Smooth muscle cell (in vitro differentiated cells): ENCODE data around the gene CYP3A4. TPM values are rescaled to one million over a fixed set of nuclear protein-coding genes. Genes with fewer than 3 reads are reported as not detected.

Experiments
- DNase-seq: peaks from one replicate; lab custom pipeline; 2025; ENCODE audit not compliant: unreplicated experiment; lab: John Stamatoyannopoulos, UW
- H2AFZ ChIP-seq: fragments of 200-600 bp; sonication (generic); 2 replicates; pipeline ENCODE4 v1.6.0; 2016; ENCODE audit warnings: antibody characterized with exemption, low read depth, mild to moderate bottlenecking
- H3F3A ChIP-seq: fragments of 200-600 bp; sonication (generic); 2 replicates; pipeline ENCODE4 v1.6.0; 2017; ENCODE audit warnings: antibody characterized with exemption, low read depth
- H3K27ac ChIP-seq: fragments of 200-600 bp; sonication (generic); 2 replicates; pipeline ENCODE4 v1.5.1; 2016; ENCODE audit warnings: low read depth, mild to moderate bottlenecking
- H3K27me3 ChIP-seq: fragments of 200-600 bp; sonication (generic); 2 replicates; pipeline ENCODE4 v1.6.1; 2016; ENCODE audit warnings: low read depth, mild to moderate bottlenecking
- H3K36me3 ChIP-seq: fragments of 200-600 bp; sonication (generic); 2 replicates; pipeline ENCODE4 v1.5.1; 2016; ENCODE audit warnings: low read depth
- H3K4me1 ChIP-seq: fragments of 200-600 bp; sonication (generic); 2 replicates; pipeline ENCODE4 v1.5.1; 2016; ENCODE audit warnings: low read depth
- H3K4me2 ChIP-seq: fragments of 200-600 bp; sonication (generic); 2 replicates; pipeline ENCODE4 v1.6.0; 2016; ENCODE audit warnings: mild to moderate bottlenecking
- H3K4me3 ChIP-seq: fragments of 200-600 bp; sonication (generic); 2 replicates; pipeline ENCODE4 v1.5.1; 2016; ENCODE audit warnings: mild to moderate bottlenecking
- H3K79me2 ChIP-seq: fragments of 200-600 bp; sonication (generic); 2 replicates; pipeline ENCODE4 v1.6.0; 2016; ENCODE audit warnings: low read depth, mild to moderate bottlenecking
- H3K9ac ChIP-seq: fragments of 200-600 bp; sonication (generic); 2 replicates; pipeline ENCODE4 v1.6.0; 2016; ENCODE audit warnings: low read depth
- H3K9me3 ChIP-seq: fragments of 200-600 bp; sonication (generic); replicated peaks from 2 replicates; pipeline ENCODE4 v1.5.1; 2016; ENCODE audit warnings: low read depth
- H4K20me1 ChIP-seq: fragments of 200-600 bp; sonication (generic); 2 replicates; pipeline ENCODE4 v1.6.0; 2016; ENCODE audit warnings: low read depth
- CTCF ChIP-seq: fragments of 200-600 bp; sonication (generic); IDR thresholded peaks from 2 replicates; pipeline ENCODE4 v1.5.1; 2017; ENCODE audit warnings: borderline replicate concordance, mild to moderate bottlenecking, antibody characterized with exemption; ENCODE audit not compliant: insufficient read depth, poor library complexity, severe bottlenecking
- WGBS: methylation state at CpG from one replicate; pipeline ENCODE4 v1.1.7; 2016; ENCODE audit warnings: low lambda C conversion rate; 5-methylcytosine and 5-hydroxymethylcytosine counted together
- polyA plus RNA-seq: library from polyadenylated mRNA; unstranded; fragments of >200 nt; fragmentation: Nextera tagmentation; extraction: Ambion mirVana; gene quantifications from 2 replicates; pipeline ENCODE4 v1.2.1, GENCODE V29; 2016
- total RNA-seq: library from RNA; depleted of rRNA; stranded (reverse); fragments of >200 nt; gene quantifications from 2 replicates; pipeline ENCODE4 v1.2.3, GENCODE V29; 2014

The CYP3A4 gene
- not detected in 2 replicates for total RNA-seq
- polyA plus RNA-seq, result not detected in 2 replicates

GRCh38 chr7:99784007-99784406, at the start of gene CYP3A4:
TSS of gene CYP3A4 (minus strand) at chr7:99784184. CDS start at chr7:99784081, 103 bp downstream.
- DNase-seq, result no peak
- no peak for TF ChIP-seq CTCF
- no peak within 1 kb of the TSS for H3K9ac ChIP-seq
- H3K27me3 ChIP-seq, result no peaks in the 10 kb centered on the region
- no peaks in the 10 kb centered on the region for H3K9me3 ChIP-seq
- H3K79me2 ChIP-seq, result no peaks in the 10 kb centered on the region
- no peaks in the 10 kb centered on the region for H4K20me1 ChIP-seq
- no peak within 1 kb of the TSS for H3K4me2 ChIP-seq
- H3K4me1 ChIP-seq, result no peaks in the 10 kb centered on the region
- no peaks in the 10 kb centered on the region for H3K36me3 ChIP-seq
- H3K27ac ChIP-seq, result no peak within 1 kb of the TSS
- H3K4me3 ChIP-seq, result no peak within 1 kb of the TSS
- no peaks in the 10 kb centered on the region for H3F3A ChIP-seq
- H2AFZ ChIP-seq, result no peak within 1 kb of the TSS

DNA sequence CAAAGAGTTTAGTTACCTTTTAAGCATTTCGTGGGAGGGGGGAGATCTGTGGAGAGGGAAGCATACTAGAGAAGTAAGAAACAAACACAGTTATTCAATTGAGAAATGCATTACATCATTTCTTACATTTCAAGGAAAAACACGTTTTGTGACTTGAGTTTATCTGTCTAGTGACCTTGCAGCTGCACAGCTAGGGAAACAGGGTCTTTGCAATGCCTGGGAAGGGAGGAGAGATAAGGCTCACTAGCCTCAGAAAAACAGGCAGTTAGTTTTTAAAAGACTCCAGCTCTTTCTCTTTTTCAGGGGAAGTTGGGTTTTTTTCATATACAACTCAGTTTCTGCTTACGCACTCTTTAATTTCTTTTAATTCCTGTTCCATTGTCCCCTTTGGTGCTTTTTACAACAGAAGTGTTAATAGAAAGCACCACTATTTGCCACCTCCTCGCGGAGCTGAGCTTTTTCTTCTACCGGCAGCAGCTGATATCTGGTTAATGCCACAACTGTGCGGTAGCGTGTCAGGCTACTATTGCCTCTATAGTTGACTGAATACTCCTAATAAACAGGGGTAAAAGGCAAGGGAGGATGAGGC, 49.4 kb upstream of the CYP3A4 start:
- no peaks in the 10 kb centered on the region for H3K9me3 ChIP-seq
- H3K4me3 ChIP-seq, result no peak overlapping the region
- H4K20me1 ChIP-seq, result no peaks in the 10 kb centered on the region
- H3K36me3 ChIP-seq, result no peaks in the 10 kb centered on the region
- no peaks in the 10 kb centered on the region for H3K4me1 ChIP-seq
- no peaks in the 10 kb centered on the region for H3F3A ChIP-seq
- H3K79me2 ChIP-seq, result no peaks in the 10 kb centered on the region
- TF ChIP-seq CTCF, result no peak
- no peak for DNase-seq
- H2AFZ ChIP-seq, result peak overlapping the region; percentile 1
- H3K27ac ChIP-seq, result no peak overlapping the region
- peak overlapping the region; percentile 69 for H3K4me2 ChIP-seq
- WGBS, result 49% methylated on average over 8 of the region's 8 CpGs
- no peak overlapping the region for H3K9ac ChIP-seq
- H3K27me3 ChIP-seq, result no peaks in the 10 kb centered on the region

DNA sequence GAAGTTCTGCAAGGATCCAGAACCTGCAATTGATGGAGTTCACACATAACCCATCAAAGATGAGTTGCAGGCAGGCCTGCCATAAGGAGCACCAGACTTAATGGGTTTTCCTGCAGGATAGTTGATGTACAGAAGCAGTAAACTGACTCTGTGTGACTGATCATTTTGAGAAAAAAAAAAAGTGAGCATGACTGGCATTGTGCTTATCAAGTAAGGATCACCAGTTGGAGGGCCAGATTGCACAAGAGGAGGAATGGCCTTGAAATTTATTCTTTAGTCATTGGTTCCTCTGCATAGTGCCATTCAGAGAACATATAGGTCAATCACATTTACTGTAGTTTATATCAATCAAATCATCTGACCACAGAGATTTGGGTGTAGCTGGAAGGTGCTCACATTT, 47.6 kb upstream of the CYP3A4 start:
- Histone ChIP-seq H3K4me1 (no peaks in the 10 kb centered on the region), H3K27ac (no peak overlapping the region), H3K9ac (no peak overlapping the region), H3K4me3 (no peak overlapping the region), H2AFZ (no peak overlapping the region), H3K4me2 (no peak overlapping the region), H3F3A (no peaks in the 10 kb centered on the region), H4K20me1 (no peaks in the 10 kb centered on the region), H3K9me3 (no peaks in the 10 kb centered on the region), H3K27me3 (no peaks in the 10 kb centered on the region), H3K36me3 (no peaks in the 10 kb centered on the region), H3K79me2 (no peaks in the 10 kb centered on the region)
- TF ChIP-seq CTCF, result no peak
- DNase-seq, result no peak

- Histone ChIP-seq H4K20me1 (no peaks in the 10 kb centered on the region), H3K27me3 (no peaks in the 10 kb centered on the region), H3K9me3 (no peaks in the 10 kb centered on the region), H3K4me2 (no peak overlapping the region), H3K9ac (no peak overlapping the region), H3K36me3 (no peaks in the 10 kb centered on the region), H3K27ac (no peak overlapping the region), H3K4me3 (no peak overlapping the region), H3K79me2 (no peaks in the 10 kb centered on the region), H2AFZ (no peak overlapping the region), H3K4me1 (no peaks in the 10 kb centered on the region), H3F3A (no peaks in the 10 kb centered on the region)
- DNase-seq, result no peak
- no peak for TF ChIP-seq CTCF
- 83% methylated on average over 1 of the region's 1 CpG for WGBS
Measured at GRCh38 chr7:99829524-99830160, 45.7 kb upstream of the CYP3A4 start.
